Uterus (tissue), 4 donors: Measurements from ENCODE around the gene RNH1. TPM values are rescaled to one million over a fixed set of nuclear protein-coding genes. Genes with fewer than 3 reads are reported as not detected.

Experiments used
- DNase-seq, 2 donors: peaks; one replicate each; pipeline ENCODE4 v3.0.0-alpha.2; 2019 to 2020
- H3K27ac ChIP-seq, 2 donors: fragments of 200-600 bp; sonication (generic); 1 replicate in 1 of 2; 2 replicates in 1 of 2; pipeline ENCODE4 v1.5.1; 2016 to 2018
- H3K27me3 ChIP-seq, 2 donors: fragments of 200-600 bp; sonication (generic); one replicate each; pipeline ENCODE4 v1.5.1; 2018 to 2019; ENCODE audit warnings: control low read depth in 1 of 2
- H3K36me3 ChIP-seq, 2 donors: fragments of 200-600 bp; sonication (generic); one replicate each; pipeline ENCODE4 v1.5.1; 2019; ENCODE audit warnings: control low read depth in 1 of 2
- H3K4me1 ChIP-seq, 2 donors: fragments of 200-600 bp; sonication (generic); one replicate each; pipeline ENCODE4 v1.5.1; 2018 to 2019; ENCODE audit warnings: control low read depth in 1 of 2
- H3K4me3 ChIP-seq, 2 donors: fragments of 200-600 bp; sonication (generic); 1 replicate in 1 of 2; 2 replicates in 1 of 2; pipeline ENCODE4 v1.5.1; 2018 to 2019; ENCODE audit warnings: mild to moderate bottlenecking in 1 of 2
- H3K9me3 ChIP-seq, 2 donors: fragments of 200-600 bp; sonication (generic); one replicate each; pipeline ENCODE4 v1.5.1; 2019; ENCODE audit warnings: control low read depth in 1 of 2
- POLR2A ChIP-seq, 2 donors: fragments of 450-650 bp; IDR thresholded peaks; one replicate each; pipeline ENCODE4 v1.6.1; 2016; ENCODE audit warnings: antibody characterized with exemption in 2 of 2, mild to moderate bottlenecking in 1 of 2, moderate library complexity in 1 of 2
- intact Hi-C: fragments of 100-400 bp; cut with DNase I; formaldehyde crosslinking; loops from one replicate; pipeline ENCODE4 v1.15.1; 2023; ENCODE audit warnings: low total_unique reads
- total RNA-seq, 4 donors: library from RNA; depleted of rRNA in 3 of 4; stranded (reverse); fragments of >200 nt in 3 of 4; gene quantifications; one replicate each; pipeline versions ENCODE4 v1.1.0 to v1.2.4, GENCODE V29; 2014 to 2023
- TF ChIP-seq, protein P1 (sequence below), 4 experiments: fragments of 200-600 bp in 2 of 4; fragments of 450-650 bp in 2 of 4; sonication (generic) in 2 of 4; IDR thresholded peaks; one replicate each; pipeline ENCODE4 v1.5.1; 2016 to 2019; ENCODE audit warnings: antibody characterized with exemption in 4 of 4, mild to moderate bottlenecking in 2 of 4, moderate library complexity in 1 of 4
- donor health status: DM: yes; HTN: yes; CAD: no.

RNH1 gene
- total RNA-seq, 4 donors from 2014 or later, result 111 to 175 (median 142) TPM

DNA sequence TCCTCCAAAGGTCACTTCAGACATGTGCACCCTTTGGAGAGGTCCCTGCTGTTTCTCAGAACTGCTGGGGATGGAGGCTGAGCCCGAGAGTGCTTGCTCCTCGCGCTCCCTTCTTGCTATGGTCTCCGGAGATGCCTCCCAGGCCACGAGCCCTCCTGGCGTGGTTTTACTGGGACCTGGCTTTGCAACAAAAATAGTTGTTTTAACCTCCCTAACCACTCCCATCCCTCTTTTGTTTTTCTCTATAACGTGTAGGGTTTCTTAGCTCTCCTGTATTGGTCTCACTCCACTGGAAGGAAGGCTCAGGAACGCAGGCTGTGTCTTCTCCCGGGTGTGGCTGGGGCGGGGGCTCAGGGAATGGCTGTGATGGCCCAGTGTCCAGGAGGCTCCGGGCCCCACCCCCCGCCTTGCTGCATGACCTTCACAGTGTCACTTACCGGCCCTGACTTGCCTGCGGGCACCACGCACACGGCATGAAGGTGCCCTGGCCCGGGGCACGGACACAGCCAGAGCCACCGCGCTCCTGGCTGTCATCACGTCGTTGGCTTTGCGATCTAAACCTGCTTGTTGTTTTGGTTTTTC, 51.4 kb downstream of the RNH1 start:
- Histone ChIP-seq H3K9me3 (no peaks in the 10 kb centered on the region), H3K4me3 (no peak overlapping the region), H3K27ac (no peak overlapping the region), H3K4me1 (peaks cover 0 to 5% of the 10 kb centered on the region in 2 donors), H3K36me3 (no peaks in the 10 kb centered on the region), H3K27me3 (no peaks in the 10 kb centered on the region)
- no peak for DNase-seq
- TF ChIP-seq, protein P1, sequence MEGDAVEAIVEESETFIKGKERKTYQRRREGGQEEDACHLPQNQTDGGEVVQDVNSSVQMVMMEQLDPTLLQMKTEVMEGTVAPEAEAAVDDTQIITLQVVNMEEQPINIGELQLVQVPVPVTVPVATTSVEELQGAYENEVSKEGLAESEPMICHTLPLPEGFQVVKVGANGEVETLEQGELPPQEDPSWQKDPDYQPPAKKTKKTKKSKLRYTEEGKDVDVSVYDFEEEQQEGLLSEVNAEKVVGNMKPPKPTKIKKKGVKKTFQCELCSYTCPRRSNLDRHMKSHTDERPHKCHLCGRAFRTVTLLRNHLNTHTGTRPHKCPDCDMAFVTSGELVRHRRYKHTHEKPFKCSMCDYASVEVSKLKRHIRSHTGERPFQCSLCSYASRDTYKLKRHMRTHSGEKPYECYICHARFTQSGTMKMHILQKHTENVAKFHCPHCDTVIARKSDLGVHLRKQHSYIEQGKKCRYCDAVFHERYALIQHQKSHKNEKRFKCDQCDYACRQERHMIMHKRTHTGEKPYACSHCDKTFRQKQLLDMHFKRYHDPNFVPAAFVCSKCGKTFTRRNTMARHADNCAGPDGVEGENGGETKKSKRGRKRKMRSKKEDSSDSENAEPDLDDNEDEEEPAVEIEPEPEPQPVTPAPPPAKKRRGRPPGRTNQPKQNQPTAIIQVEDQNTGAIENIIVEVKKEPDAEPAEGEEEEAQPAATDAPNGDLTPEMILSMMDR (IDR thresholded peaks at IDR 0.05), result no peak
- no peak for TF ChIP-seq POLR2A (IDR thresholded peaks at IDR 0.05)
- intact Hi-C loops, result no loop called here

DNA sequence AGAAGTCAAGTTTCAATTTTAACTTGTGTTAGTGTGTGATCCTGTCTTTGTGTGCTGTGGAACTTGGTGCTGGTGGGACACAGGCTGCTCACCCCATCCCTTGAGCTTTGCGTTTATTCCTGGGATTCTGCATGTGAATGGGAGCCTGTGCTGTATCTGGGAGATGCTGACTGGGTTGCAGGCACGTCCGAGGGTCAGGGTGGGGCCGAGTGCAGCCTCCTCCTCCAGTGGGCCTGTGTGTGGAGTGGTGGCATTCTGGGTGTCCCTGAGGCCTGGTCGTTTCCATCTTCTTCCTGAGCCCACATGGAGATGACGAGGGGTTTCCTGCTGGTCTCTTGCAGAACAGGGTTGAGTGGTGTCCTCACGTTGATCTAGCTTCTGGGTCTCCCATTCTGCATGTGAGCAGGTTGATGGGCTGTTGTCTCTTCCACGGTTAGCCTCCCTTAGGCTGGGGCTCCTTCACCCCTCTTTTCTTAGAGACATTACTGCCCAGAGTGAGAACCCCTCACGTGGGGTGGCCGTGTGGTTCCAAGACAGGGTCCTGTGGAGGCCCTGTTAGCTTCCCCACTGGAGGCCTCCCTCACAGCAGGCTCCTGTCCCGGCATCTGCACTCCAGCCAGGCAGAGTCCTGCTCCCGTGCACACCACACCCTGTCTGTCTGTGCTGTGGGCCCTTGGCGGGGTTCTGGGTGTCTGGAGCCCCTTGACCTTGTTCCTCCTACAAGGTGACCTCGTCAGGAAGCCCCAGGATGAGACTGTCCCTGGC, 52.1 kb downstream of the RNH1 start:
- H3K36me3 ChIP-seq, result no peaks in the 10 kb centered on the region
- H3K27ac ChIP-seq, result no peak overlapping the region
- no peaks in the 10 kb centered on the region for H3K27me3 ChIP-seq
- no peak overlapping the region for H3K4me3 ChIP-seq
- H3K4me1 ChIP-seq, result peaks cover 0 to 5% of the 10 kb centered on the region in 2 donors
- no peak for TF ChIP-seq POLR2A (IDR thresholded peaks at IDR 0.05)
- TF ChIP-seq, protein P1 (IDR thresholded peaks at IDR 0.05), result no peak
- H3K9me3 ChIP-seq, result no peaks in the 10 kb centered on the region
- intact Hi-C loops, result no loop called here
- no peak for DNase-seq

DNA sequence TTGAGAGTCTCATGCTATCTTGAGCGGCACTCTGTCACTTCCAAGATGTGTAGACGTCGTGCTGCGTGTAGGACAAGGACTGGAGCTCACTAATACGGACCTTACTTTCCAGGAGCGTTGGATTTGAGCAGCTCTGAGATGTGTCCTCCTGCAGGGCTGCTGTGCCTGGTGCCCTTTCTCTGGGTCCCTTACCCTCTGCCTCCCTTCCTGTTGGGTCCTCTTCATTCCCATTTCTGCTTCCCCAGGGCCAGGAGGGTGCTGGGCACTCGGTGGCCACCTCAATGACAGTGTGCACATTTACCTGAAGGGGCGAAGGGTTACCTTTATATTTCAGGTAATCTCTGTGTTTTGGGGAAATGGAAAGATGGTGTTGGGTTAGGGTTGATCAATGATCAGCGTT, 53.0 kb downstream of the RNH1 start:
- H3K4me1 ChIP-seq, result peaks cover 0 to 5% of the 10 kb centered on the region in 2 donors

DNA sequence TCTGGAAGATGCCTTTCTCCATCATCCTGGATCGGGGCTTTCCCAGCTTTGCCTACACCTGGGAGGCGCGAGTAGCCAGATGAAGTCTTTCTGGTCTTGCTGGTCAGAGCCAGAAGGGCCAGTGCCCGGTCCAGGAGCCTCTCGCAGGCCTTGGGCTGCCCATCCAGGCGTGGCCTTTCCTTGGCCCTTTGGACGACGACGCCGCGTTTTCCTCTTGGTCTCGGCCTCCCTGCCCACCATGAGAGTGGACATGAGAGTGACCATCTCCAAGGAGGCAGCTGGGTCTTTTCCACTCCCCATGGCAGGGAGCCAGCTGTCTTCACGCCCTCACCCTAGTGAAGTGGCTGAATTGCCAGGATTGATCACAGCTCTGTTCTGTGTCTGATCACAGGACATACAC, 53.5 kb downstream of the RNH1 start:
- TF ChIP-seq POLR2A (IDR thresholded peaks at IDR 0.05), result no peak
- TF ChIP-seq, protein P1 (IDR thresholded peaks at IDR 0.05), result no peak
- H3K27ac ChIP-seq, result no peak overlapping the region
- H3K4me3 ChIP-seq, result no peak overlapping the region
- no peaks in the 10 kb centered on the region for H3K9me3 ChIP-seq
- no peaks in the 10 kb centered on the region for H3K27me3 ChIP-seq
- intact Hi-C loops, result no loop called here
- H3K36me3 ChIP-seq, result no peaks in the 10 kb centered on the region
- peaks cover 0 to 5% of the 10 kb centered on the region in 2 donors for H3K4me1 ChIP-seq
- no peak for DNase-seq

More for the DNA sequence above, 53.0 kb downstream of the RNH1 start:
- DNase-seq, result no peak
- H3K9me3 ChIP-seq, result no peaks in the 10 kb centered on the region
- no peak overlapping the region for H3K4me3 ChIP-seq
- no peak overlapping the region for H3K27ac ChIP-seq
- no peaks in the 10 kb centered on the region for H3K27me3 ChIP-seq
- TF ChIP-seq, protein P1 (IDR thresholded peaks at IDR 0.05), result no peak
- no peak for TF ChIP-seq POLR2A (IDR thresholded peaks at IDR 0.05)
- intact Hi-C loops, result no loop called here
- H3K36me3 ChIP-seq, result no peaks in the 10 kb centered on the region

DNA sequence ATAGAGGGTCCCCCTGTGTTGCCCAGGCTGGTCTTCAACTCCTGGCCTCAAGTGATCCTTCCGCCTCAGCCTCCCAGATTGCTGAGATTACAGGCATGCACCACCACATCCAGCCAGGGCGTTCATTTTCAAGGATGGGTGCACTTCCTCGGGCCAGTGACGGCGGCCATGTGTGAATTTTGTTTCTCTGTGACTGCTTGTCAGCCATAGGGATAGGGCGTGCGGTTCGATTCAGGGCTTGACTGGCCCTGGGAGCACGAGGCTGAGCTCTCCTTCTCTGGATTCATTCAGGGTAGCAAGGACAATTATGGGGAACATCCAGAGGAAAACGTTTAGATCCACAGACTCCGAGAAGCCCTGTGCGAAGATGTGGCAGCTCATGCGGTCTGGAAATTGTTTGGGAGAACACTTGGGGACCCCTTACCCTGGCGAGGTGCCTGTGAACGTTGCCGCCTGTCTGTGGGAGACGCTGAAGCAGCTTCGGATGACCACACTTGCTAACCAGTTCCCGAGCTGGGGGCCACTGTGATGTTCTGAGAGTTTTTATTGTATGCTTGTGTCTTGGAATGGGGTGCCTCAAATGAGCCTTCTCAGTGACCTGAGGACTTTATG, 54.0 kb downstream of the RNH1 start:
- H3K36me3 ChIP-seq, result no peaks in the 10 kb centered on the region
- no peak overlapping the region for H3K27ac ChIP-seq
- H3K27me3 ChIP-seq, result no peaks in the 10 kb centered on the region
- H3K4me3 ChIP-seq, result no peak overlapping the region
- no peak for TF ChIP-seq POLR2A (IDR thresholded peaks at IDR 0.05)
- TF ChIP-seq, protein P1 (IDR thresholded peaks at IDR 0.05), result no peak
- no peak for DNase-seq
- H3K4me1 ChIP-seq, result peaks cover 0 to 5% of the 10 kb centered on the region in 2 donors
- intact Hi-C loops, result no loop called here
- H3K9me3 ChIP-seq, result no peaks in the 10 kb centered on the region
